NCI-H1092 (cell line): ENCODE data around the gene UTF1.
"Not testable (repeated sequence)": the region's sequence is repeated elsewhere in the genome, so short reads cannot be mapped to it uniquely, and the experiment has no call there.

Experiments used
- DNase-seq: peaks from one replicate; lab custom pipeline; 2025; lab: John Stamatoyannopoulos, UW

The UTF1 gene

DNA sequence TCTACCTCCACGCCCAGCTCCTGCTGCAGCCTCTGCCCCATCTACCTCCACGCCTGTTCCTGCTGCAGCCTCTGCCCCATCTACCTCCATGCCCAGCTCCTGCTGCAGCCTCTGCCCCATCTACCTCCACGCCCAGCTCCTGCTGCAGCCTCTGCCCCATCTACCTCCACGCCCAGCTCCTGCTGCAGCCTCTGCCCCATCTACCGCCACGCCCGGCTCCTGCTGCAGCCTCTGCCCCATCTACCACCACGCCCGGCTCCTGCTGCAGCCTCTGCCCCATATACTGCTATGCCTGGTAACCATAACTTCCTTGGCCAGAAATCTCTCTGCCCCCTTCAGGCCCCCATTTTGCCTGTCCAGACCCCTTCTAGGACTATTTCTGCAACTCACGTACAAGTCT lies 35.0 kb downstream of the UTF1 start:
- not testable (repeated sequence) for DNase-seq

DNA sequence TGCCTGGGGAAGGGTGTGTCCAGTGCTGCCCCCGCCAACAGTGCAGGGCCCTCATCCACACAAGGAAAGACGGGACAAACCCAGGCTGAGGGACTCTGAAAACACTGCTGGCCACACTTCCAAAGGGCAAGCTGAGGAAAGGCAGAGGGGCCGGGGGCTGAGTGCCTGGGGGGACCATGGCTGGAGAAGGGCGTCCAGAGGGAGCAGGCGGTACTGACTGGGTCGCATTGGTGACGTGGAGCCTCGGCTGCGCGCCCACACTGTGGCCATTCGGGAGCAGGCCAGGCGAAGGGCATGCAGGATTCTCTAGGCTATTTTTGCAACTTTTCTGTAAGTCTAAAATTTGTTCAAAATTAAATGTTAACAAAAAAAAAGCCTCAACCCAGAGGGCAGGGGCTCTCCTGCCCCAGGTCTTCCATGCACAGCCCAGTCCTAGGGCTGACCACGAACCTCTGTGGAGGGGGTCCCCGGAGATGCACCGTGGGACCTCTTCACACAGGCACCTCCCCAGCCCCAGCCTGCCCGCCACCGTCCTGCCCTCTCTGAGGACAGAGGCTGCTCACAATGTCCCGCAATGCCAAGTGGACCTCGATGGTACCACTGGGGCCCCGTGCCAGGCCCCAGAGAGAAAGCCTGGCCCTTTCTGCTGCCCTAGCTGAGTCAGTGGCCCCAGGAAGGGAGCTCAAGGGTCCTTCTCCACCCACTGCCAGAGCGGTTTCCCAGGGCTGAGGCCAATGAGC lies 36.2 kb downstream of the UTF1 start:
- DNase-seq = no peak

DNA sequence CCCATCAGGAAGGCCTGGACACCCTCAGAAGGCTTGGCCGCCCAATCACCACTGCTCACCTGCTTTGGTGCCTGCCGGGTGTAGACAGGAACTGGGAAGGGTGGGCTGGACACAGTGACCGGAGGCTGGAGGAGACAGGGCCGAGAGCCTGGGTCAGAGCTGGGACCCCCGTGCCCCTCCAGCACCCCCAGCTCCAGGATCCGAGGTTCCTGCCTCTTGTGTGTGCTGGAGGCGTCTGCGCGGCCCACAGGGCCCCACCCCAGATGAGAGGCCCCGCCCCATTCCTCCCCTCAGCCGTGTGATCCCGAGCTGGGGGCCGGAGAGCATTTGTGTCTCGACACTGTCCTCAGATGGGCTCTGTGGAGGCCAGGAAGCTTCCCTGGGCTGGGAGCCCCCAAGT lies 37.3 kb downstream of the UTF1 start:
- DNase-seq = no peak

DNA sequence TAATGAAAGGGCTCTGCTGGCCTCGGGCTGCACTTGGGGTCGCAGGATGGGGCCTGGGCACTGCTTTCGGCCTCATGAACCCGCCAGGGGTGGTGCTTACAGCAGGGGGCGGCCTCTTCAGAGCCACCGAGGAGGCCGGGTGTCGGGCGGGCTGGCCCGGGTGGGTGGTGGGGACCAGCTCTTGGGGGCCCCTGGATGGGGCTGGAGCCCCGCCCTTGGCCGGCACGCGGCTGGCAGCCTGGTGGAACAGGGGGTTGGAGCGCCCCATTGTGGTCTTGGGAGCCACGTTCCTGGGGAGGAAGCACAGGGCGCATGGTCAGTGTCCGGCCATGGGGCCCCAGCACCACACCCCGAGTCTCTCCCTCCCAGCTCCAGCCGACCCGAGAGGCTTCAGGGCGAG lies 37.8 kb downstream of the UTF1 start:
- no peak for DNase-seq

DNA sequence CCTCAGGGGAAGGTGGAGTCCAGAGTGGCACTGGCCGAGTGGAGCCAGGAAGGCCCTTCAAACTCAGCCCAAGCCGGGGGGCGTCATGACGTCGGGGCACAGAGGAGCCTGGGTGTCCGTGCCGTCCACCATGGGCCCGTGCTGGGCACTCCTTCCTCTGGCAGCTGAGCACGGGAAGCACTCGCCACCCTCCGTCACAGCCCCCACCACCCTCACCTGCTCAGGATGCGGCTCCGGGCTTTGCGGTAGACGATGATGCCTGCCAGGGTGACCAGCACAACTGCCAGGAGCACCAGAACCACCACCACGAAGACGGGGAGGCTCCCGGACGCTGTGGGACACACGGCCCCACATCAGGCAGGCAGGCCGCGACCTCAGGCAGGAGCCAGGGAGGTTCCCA lies 38.5 kb downstream of the UTF1 start:
- DNase-seq = no peak

DNA sequence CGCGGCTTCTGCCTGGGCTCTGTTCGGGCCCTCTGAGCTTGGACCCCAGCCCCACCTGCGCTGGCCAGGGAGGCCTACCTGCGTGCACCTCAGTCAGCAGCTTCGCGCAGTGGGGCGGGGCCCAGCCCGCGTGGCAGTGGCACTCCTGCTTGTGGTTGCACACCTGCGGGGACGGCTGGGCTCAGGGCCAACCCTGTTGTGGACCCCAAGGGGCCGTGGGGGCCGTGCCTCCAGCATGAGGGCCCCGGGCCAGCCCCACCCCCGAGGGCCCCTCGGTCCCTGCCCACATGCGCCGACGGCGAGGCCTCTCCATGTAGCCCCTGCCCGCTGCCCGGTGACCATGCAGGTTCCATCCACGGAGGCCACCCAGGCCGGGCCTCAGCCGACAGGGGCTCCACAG lies 39.4 kb downstream of the UTF1 start:
- no peak for DNase-seq

DNA sequence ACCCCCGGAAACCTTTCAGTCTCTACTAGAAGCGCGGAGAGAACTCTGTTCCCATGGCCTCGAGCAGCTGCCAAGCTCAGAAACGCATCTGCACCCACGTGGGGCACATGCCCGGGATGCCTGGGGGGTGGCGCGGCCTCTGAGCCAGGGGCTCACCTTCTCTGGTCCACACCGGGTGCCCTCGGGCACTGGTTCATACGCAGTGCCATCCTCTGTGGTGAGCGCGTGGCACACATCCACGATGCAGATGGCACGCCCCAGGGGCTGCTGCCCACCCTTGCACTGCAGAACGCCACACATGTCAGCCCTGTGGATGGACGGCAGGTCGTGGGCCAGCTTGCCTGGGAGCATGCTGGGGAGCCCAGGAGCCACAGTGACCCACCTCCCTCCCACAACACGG lies 40.2 kb downstream of the UTF1 start:
- no peak for DNase-seq

DNA sequence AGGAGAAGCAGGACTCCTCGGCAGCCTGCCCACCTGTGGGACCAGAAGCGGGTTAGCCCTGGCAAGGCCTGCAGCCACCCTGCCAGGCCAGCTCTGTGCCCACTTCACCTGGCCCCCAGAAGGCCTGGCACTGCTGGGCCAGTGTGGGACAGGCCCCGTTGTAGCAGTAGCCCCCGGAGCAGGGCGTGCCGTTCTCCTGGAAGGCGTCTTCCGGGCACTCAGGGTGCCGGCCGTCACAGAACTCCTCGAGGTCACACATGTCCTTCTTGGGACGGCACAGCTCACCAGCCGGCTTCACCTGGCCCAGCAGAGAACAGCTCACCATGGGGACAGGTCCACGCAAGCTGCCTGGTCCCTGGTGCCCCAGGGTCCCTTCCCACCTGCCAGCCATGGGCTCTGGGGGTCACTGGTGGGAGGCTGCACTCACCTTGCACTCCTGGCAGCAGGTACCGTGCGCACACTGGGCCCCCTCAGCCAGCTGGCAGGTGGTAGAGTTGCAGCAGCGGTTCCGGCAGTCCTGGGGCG lies 40.8 kb downstream of the UTF1 start:
- DNase-seq = no peak

DNA sequence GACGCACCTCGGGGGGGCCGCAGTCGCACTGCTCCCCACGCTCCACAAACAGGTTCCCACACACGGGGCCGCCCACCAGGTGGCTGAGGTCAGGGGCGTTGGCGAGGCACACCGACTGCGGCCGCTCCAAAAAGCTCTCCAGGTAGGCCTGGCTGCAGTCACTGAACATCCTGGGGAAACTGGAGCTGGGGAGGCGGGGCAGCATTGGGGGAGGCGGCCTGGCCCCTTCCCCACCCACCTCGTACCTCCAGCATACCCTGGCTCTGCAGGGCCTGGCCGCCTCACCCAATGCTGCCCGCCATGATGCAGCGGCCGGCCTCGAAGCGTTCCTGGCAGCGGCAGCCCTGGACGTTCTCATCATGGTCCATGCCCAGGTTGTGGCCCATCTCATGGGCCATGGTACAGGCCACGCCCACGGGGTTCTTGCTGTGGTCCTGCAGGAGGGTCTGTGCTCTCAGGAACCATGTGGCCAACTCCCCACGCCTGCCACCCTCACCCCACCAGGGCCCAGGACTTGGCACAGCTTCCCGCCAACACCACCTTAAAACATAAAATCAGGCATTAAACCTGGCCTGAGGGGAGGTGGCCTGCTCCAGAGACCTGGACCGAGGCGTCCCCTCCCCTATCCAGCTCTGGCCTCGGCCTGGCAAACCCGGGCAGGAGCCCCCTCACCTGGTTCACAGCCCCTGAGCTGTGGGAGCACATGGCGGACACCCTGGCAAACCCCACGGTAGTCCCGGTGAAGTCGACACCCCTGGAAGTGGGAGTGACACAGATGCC lies 41.7 kb downstream of the UTF1 start:
- DNase-seq = no peak

DNA sequence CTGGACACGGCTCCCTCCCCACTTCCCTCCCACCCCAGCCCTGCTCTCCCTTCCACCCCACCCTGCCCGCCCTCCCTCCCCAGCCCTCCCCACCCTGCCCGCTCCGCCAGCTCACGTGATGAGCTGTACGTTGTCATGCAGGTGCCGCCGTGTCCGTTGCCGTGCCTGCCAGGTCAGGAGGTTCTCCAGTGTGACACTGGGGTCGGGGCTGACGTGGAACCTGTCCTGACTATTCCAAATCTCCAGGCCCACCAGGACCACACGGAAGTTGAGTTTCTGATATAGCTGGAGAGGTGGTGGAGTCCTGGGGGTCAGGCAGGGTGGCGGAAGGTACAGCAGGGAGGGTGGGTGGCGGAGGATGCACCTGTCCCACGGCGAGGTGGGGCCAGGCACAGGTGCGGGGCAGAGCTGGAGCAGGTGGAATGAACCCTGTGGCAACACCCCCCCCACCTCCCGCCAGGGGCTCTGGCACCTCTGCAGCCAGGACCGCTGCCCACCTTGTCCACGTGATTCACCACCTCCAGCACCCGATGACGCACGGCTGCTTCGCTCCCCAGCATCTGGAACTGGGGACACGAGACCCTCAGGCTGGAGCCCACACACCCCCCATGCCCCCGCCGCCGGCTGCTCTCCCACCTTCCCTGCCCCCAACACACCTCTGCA lies 42.4 kb downstream of the UTF1 start:
- no peak for DNase-seq

DNA sequence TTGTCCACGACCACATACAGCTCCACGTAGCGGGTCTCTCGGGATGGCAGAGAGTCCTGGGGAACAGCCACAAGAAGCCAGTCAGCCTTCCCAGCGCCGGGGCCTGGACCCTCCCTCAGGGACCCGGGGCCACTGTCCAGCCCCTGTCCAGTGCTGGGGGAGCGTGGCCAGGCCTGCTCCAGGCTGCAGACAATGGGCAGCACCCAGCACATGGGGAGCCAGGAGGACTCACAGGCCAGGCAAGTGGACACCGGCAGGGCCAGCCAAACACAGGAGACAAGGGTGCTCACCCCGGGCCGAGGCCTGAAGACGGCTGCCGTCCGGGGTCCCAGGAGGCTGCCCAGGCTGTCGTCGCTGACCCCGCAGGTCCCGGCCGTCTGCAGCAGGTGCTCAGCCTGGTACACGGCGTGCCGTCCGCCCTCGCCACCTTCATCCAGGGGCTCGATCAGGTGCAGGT lies 43.0 kb downstream of the UTF1 start:
- DNase-seq = no peak

DNA sequence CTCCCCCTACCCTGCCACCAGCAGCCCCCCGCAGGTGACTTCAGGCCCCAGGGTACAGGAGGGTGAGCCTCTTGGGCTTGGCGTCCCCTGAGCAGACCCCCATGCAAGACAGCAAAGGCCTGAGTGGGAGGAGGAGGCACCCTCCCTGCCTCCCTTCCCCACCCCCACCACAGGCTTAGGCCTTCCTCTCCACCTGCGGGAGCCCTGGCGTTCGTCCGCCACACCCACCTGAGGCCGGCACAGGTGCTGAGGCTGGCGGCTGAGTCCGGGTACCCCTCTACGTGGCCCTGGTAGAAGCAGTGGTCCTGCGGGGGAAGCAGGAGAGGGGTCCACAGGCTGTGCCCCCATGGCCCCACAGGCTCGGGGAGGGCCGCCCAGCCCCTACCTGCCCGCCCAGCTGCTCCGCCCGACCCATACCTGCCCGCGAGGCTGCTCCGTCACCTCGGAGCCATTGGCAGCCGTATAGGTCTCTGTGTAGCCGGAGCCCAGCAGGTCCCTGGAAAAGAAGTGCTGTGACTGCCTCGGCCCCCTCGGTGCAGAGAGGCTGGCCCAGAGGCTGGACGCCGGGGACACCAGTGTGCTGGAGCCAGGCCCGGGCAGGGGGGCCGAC lies 43.6 kb downstream of the UTF1 start:
- no peak for DNase-seq

DNA sequence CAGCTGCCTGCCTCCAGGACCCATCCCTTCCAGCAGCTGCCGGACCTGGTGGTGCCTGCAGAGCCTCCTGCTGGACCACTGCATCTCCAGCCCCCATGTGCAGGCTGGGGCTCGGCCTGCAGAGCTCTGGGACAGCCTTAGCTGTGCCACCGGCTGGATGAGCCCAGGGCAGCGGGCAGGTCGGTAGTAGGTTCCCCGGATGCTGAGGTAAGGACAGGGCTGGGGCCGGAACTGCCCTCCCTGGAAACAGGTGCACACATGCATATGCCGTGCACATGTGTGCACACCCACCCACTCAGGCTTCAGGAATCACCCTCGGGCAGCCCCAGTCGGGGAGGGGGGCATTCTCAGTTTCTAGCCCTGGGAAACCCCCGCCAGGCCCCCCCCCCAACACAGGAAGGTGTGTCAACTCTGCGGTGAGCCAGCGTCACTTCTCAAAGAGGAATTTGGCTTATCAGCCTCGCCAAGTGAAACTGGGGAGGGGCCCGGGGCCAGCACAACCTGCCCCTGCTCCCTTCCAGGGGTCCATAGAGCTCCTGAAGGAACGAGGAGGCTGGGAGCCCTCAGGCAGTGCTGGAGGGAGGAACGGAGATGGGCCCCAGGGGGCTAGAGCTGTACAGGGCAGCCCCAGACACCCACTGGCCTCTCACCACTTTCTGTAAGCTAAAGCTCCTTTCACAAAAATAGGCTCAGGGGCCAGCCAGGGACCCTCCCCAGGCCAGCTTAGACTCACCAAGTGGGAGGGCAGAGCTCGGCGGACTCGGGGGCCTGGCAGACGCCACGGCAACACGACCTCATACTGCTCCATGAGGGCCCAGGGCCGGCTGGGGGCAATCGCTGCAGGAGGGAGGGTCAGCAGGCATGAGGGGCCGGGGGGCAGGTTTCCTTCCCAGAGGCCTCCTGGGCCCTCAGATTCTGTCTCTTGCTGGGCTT lies 45.0 kb downstream of the UTF1 start:
- no peak for DNase-seq

DNA sequence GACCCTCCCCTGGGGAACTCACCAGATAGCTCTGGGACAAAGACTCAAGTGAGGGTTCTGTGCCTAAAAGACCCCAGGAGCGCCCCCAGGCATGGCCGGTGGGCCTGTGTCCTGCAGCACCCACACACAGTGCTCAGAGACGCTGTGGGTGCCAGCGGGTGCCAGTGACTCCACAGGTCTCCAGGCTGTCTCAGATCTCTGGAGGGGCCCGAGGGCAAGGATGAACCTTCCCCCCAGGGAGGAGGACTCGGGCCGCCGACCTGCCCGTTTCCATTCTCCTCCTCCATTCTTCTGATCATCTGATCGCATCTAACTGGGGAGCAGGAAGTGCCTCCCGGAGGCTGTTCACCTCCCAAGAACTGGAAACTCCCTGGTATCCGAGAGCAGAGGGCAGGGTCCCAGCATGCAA lies 45.7 kb downstream of the UTF1 start:
- DNase-seq = no peak

DNA sequence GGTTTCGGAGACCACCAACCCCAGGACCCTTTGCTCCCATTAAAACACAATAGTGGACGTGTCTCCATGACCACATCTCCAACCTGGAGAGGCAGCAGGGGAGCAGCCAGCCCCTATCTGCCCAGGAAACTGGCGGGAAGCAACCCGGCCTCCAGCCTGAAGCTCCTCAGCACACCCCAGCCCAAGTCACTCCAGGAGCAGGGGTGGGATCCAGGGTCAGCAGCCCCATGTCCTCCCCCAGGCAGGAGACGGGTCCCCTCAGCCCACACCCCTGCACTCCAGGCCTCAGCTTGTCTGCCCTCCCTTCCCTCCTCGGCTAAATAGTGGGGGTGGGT lies 46.0 kb downstream of the UTF1 start:
- DNase-seq = no peak

DNA sequence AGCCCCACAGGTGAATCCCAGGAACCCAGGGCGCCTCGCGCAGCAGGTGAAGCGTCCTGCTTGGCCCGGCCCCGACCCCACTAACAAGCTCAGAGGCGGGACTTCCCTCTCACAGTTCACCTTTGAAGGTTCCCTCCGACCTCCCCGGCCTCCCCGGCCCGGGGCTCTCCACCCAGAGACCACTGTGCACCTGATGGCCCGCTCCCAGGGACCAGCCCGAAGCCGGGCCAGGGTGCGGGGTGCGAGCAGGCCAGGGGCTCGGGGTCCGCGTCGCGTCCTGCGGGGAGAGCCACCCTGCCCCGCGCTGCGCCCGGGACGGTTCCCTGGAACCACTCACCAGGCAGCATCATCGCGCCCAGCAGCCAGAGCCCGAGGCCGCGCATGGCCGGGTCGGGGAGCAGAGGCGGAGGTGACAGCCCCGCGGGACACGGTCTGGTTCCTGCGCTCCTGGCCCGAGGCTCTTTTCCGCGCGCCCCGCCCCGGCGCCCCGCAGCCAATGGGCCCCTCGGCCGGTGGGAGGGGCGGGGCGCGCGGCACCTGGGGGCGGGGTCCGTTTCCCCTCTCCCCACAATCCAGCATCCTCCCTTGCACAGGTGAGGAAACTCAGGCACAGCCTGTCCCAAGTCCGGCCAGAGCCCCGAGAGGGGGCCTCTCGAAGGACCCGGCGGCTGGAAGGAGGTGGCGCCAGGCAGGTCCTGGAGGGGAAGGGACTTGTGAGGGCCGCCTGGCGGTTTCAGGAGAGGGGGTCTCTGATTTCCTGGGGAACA lies 46.6 kb downstream of the UTF1 start, which contains the start of gene ADAM8:
TSS of gene ADAM8 (minus strand) at position 434 of the 767 bp plus-strand sequence. CDS start at position 383, 51 bp downstream.
- no peak for DNase-seq

DNA sequence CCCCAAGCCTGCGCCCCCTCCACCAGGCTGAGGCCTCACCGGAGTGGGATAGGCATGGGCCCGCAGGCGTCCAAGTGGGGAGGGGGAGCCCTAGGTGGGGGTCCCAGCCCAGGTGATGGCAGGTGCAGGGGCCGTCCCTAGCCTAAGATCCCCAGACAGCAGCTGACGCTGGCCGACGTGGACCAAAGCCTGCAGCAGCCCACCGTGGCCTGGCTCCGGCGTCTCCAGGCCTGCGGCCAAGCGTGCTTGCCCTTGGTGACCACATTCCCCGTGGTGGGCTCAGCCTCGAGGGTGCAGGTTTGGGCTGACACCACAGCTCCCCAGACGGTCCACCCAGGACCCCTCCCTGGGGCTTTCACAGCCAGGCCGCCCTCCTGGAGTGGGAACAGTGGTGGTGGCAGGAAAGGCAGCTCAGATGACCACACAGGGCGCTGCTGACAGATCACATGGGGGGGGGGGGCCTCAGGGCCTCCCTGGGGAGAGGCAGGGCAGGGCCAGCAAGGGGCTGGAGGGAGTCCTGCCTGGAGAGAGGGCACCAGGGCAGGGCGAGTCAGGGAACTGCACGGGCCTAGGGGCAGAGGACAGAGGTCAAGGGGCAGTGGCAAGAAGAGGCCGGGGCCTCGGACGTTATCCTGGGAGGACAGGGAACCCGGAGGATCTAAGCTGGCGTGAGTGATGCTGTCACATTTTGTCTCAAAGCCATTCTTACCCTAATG lies 47.4 kb downstream of the UTF1 start:
- DNase-seq = no peak

DNA sequence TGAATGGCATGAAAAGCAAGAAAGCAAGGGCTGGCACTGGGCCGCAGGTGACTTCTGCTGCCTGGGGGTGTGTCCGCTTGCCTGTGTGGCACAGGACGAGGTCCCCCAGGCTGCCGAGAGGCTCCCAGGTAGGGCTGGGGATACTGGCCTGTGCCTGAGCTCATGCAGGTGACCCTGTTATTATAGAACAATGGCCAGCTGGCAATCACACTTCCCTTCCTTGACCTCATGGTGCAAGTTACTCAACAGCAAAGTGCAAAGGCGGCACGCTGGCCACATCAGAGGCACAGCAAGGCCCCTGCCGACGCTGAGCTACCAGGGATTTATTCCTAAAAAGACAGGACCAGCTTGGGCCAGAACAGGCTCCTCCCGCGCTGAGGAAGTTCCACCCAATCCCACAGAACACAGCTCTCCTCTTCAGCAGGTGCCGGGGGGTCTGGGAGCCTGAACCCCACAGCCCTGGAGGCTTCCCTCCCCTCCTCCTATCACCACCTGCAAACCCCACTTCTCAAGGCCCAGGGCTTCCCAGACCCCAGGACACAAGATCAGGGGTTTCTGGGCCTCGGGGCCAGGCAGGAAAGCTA lies 48.1 kb downstream of the UTF1 start:
- no peak for DNase-seq

DNA sequence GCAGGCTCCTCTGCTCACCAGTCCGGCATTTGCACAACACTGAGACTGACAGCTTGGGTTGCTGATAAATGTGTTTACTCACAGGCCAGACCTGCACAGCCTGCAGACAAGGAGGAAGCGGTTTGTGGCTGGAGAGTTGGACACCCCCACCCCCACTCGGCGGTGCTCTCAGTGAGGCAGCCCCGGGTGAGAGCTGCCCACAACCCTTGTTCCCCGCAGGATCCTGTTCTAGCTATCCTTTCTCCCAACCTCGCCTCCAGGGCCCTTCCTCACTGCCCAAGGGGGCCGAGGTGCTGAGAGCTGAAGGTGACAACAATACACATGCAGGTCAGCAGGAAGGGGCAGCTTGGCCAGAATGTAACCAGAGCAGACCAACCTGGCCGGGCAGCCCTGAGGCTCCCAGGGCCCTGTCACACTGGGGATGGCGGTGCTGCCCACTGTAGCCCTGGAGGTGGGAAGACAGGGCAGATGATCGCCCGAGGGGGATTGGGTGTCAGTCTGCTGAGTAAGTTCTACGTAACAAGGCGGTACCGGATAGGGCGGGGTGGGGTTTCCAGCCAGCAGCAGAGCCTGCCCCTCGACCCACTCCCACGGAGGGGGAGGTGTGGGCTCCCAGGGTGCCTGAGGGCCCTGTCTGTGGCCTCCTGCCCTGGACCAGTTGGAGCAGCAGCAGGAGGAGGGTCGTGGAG lies 48.7 kb downstream of the UTF1 start:
- DNase-seq = no peak
